Spleen (tissue), 7 donors: ENCODE measurements around the gene ADRB2.

Experiments
- POLR2A ChIP-seq, 3 donors: fragments of 450-650 bp; IDR thresholded peaks; one replicate each; pipeline ENCODE4 v1.5.1; 2017; ENCODE audit warnings: antibody characterized with exemption in 3 of 3, mild to moderate bottlenecking in 1 of 3
- TF ChIP-seq, protein P1 (sequence below), 11 experiments: fragments of 200-600 bp in 7 of 11; fragments of 450-650 bp in 4 of 11; sonication (generic) in 4 of 11; IDR thresholded peaks in 8 of 11; conservative IDR thresholded peaks in 3 of 11; 1 replicate in 7 of 11; 2 replicates in 4 of 11; pipeline versions ENCODE4 v1.4.0 to v1.8.0; 2016 to 2021; ENCODE audit warnings: antibody characterized with exemption in 11 of 11, inconsistent platforms in 4 of 11, mild to moderate bottlenecking in 1 of 11
- donor health status: DM: no; HTN: no; CAD: no; lungs with moderate emphysema.
- donor health status: DM: no; HTN: no; CAD: no.
- donor health status: DM: no; HTN: no; CAD: no.

DNA sequence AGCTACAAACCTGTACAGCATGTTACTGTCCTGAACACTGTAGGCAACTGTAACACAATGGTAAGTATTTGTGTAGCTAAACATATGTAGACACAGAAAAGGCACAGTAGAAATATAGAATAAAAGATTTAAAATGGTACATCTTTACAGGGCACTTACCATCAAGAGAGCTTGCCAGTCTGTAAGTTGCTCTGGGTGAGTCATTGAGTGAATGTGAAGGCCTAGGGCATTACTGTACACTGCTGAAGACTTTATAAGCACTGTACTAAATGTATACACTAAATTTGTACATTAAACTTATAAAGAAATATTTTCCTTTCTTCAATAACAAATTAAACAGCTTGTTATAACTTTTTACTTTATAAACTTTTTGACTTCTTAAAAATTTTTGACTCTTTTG lies 20.5 kb downstream of the ADRB2 start:
- TF ChIP-seq, protein P1, sequence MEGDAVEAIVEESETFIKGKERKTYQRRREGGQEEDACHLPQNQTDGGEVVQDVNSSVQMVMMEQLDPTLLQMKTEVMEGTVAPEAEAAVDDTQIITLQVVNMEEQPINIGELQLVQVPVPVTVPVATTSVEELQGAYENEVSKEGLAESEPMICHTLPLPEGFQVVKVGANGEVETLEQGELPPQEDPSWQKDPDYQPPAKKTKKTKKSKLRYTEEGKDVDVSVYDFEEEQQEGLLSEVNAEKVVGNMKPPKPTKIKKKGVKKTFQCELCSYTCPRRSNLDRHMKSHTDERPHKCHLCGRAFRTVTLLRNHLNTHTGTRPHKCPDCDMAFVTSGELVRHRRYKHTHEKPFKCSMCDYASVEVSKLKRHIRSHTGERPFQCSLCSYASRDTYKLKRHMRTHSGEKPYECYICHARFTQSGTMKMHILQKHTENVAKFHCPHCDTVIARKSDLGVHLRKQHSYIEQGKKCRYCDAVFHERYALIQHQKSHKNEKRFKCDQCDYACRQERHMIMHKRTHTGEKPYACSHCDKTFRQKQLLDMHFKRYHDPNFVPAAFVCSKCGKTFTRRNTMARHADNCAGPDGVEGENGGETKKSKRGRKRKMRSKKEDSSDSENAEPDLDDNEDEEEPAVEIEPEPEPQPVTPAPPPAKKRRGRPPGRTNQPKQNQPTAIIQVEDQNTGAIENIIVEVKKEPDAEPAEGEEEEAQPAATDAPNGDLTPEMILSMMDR (IDR thresholded peaks at IDR 0.05 in 8 of 11, conservative IDR thresholded peaks at IDR 0.05 in 3 of 11), result no peak
- no peak for TF ChIP-seq POLR2A (IDR thresholded peaks at IDR 0.05)
